Peyer's patch (tissue), 4 donors: ENCODE measurements around the gene AGR3. TPM values are rescaled to one million over a fixed set of nuclear protein-coding genes. Genes with fewer than 3 reads are reported as not detected.

Experiments used
- DNase-seq, 3 donors: peaks; one replicate each; pipeline ENCODE4 v3.0.0-alpha.2; 2017 to 2019
- H3K27ac ChIP-seq, 4 donors: fragments of 200-600 bp; sonication (generic); one replicate each; pipeline ENCODE4 v1.5.1; 2016 to 2019
- H3K27me3 ChIP-seq, 2 donors: fragments of 200-600 bp; sonication (generic); one replicate each; pipeline ENCODE4 v1.5.1; 2019
- H3K36me3 ChIP-seq, 3 donors: fragments of 200-600 bp; sonication (generic); one replicate each; pipeline ENCODE4 v1.5.1; 2016 to 2019
- H3K4me1 ChIP-seq, 4 donors: fragments of 200-600 bp; sonication (generic); one replicate each; pipeline ENCODE4 v1.5.1; 2016 to 2019
- H3K4me3 ChIP-seq, 4 donors: fragments of 200-600 bp; sonication (generic); 1 replicate in 3 of 4; 2 replicates in 1 of 4; pipeline ENCODE4 v1.5.1; 2016 to 2019; ENCODE audit warnings: mild to moderate bottlenecking in 1 of 4
- H3K9me3 ChIP-seq, 4 donors: fragments of 200-600 bp; sonication (generic); one replicate each; pipeline ENCODE4 v1.5.1; 2016 to 2019; ENCODE audit warnings: mild to moderate bottlenecking in 1 of 4
- CTCF ChIP-seq, 6 experiments: fragments of 450-650 bp in 4 of 6; fragments of 200-600 bp in 2 of 6; sonication (generic) in 1 of 6; IDR thresholded peaks; one replicate each; pipeline ENCODE4 v1.5.1; 2017 to 2019; ENCODE audit warnings: antibody characterized with exemption in 6 of 6, mild to moderate bottlenecking in 3 of 6, moderate library complexity in 1 of 6
- POLR2A ChIP-seq, 2 donors: fragments of 450-650 bp; IDR thresholded peaks; one replicate each; pipeline ENCODE4 v1.5.1; 2017; ENCODE audit warnings: antibody characterized with exemption in 2 of 2, mild to moderate bottlenecking in 2 of 2, moderate library complexity in 2 of 2
- total RNA-seq, 4 donors: library from RNA; depleted of rRNA; stranded (reverse); fragments of >200 nt; gene quantifications; one replicate each; pipeline ENCODE4 v1.1.0, GENCODE V29; 2016

The AGR3 gene
- total RNA-seq, 4 donors from 2014 or later: 24.8 to 241 (median 178) TPM

GRCh38 chr7:16925609-16926008 is 43.8 kb upstream of the AGR3 start:
- no peak for DNase-seq

GRCh38 chr7:16923019-16923418 is 41.2 kb upstream of the AGR3 start:
- Histone ChIP-seq H3K27ac (no peak overlapping the region), H3K9me3 (no peaks in the 10 kb centered on the region), H3K36me3 (no peaks in the 10 kb centered on the region), H3K27me3 (no peaks in the 10 kb centered on the region), H3K4me3 (no peak overlapping the region), H3K4me1 (peaks cover 0 to 13% (median 0%) of the 10 kb centered on the region in 4 donors)
- no peak for TF ChIP-seq POLR2A (IDR thresholded peaks at IDR 0.05)
- no peak for TF ChIP-seq CTCF (IDR thresholded peaks at IDR 0.05)
- DNase-seq: no peak

More at GRCh38 chr7:16925609-16926008, 43.8 kb upstream of the AGR3 start:
- no peaks in the 10 kb centered on the region for H3K27me3 ChIP-seq
- no peak for TF ChIP-seq CTCF (IDR thresholded peaks at IDR 0.05)
- no peak for TF ChIP-seq POLR2A (IDR thresholded peaks at IDR 0.05)
- H3K9me3 ChIP-seq: no peaks in the 10 kb centered on the region
- no peaks in the 10 kb centered on the region for H3K36me3 ChIP-seq
- peaks cover 0 to 13% (median 5%) of the 10 kb centered on the region in 4 donors for H3K4me1 ChIP-seq
- no peak overlapping the region for H3K27ac ChIP-seq
- H3K4me3 ChIP-seq: no peak overlapping the region

- TF ChIP-seq POLR2A (IDR thresholded peaks at IDR 0.05) (no peak), CTCF (IDR thresholded peaks at IDR 0.05) (no peak)
- peaks cover 0 to 13% (median 0%) of the 10 kb centered on the region in 4 donors for H3K4me1 ChIP-seq
- H3K36me3 ChIP-seq: no peaks in the 10 kb centered on the region
- H3K4me3 ChIP-seq: no peak overlapping the region
- no peak overlapping the region for H3K27ac ChIP-seq
- H3K9me3 ChIP-seq: no peaks in the 10 kb centered on the region
- no peak for DNase-seq
- H3K27me3 ChIP-seq: no peaks in the 10 kb centered on the region
Measured at GRCh38 chr7:16921644-16922257, 40.0 kb upstream of the AGR3 start.

- Histone ChIP-seq H3K4me3 (no peak overlapping the region), H3K4me1 (peaks cover 0 to 13% (median 0%) of the 10 kb centered on the region in 4 donors), H3K27me3 (no peaks in the 10 kb centered on the region), H3K36me3 (no peaks in the 10 kb centered on the region), H3K27ac (no peak overlapping the region), H3K9me3 (no peaks in the 10 kb centered on the region)
- no peak for DNase-seq
- no peak for TF ChIP-seq POLR2A (IDR thresholded peaks at IDR 0.05)
- TF ChIP-seq CTCF (IDR thresholded peaks at IDR 0.05): no peak
Measured at GRCh38 chr7:16921151-16921550, 39.4 kb upstream of the AGR3 start.

GRCh38 chr7:16919440-16919839 is 37.7 kb upstream of the AGR3 start:
- no peak for TF ChIP-seq CTCF (IDR thresholded peaks at IDR 0.05)
- no peak for TF ChIP-seq POLR2A (IDR thresholded peaks at IDR 0.05)
- DNase-seq: no peak

More at GRCh38 chr7:16919440-16919839, 37.7 kb upstream of the AGR3 start:
- Histone ChIP-seq H3K9me3 (no peaks in the 10 kb centered on the region), H3K27ac (no peak overlapping the region), H3K36me3 (no peaks in the 10 kb centered on the region), H3K4me3 (no peak overlapping the region), H3K4me1 (peaks cover 0 to 13% (median 0%) of the 10 kb centered on the region in 4 donors), H3K27me3 (no peaks in the 10 kb centered on the region)
